NB4 (cell line): ENCODE results near the gene CD8B.

Source experiments
- DNase-seq: peaks from one replicate; pipeline ENCODE4 v3.0.0; 2010; ENCODE audit warnings: low read depth
- H3K4me3 ChIP-seq: one replicate; pipeline ENCODE4 v1.5.1; 2011; ENCODE audit warnings: mild to moderate bottlenecking, low read depth, low read length, moderate library complexity
- CTCF ChIP-seq: IDR thresholded peaks from one replicate; pipeline ENCODE4 v1.5.1; 2012; ENCODE audit warnings: low read depth, low read length
- MAX ChIP-seq: IDR thresholded peaks from 2 replicates; pipeline ENCODE4 v1.6.1; 2011; ENCODE audit warnings: low read depth, low read length
- MYC ChIP-seq: IDR thresholded peaks from 2 replicates; pipeline ENCODE4 v1.6.1; 2011; ENCODE audit warnings: low read depth, low read length
- POLR2A ChIP-seq: IDR thresholded peaks from 2 replicates; pipeline ENCODE4 v1.6.1; 2011; ENCODE audit warnings: mild to moderate bottlenecking; ENCODE audit not compliant: insufficient read length; ENCODE audit errors: extremely low read depth

Gene CD8B

GRCh38 chr2:86772611-86773010, 89.1 kb downstream of the CD8B start:
- no peak for DNase-seq
- no peak overlapping the region for H3K4me3 ChIP-seq
- TF ChIP-seq POLR2A (no peak), MAX (no peak), CTCF (no peak)

- DNase-seq: no peak
- H3K4me3 ChIP-seq: no peak overlapping the region
- TF ChIP-seq MAX (no peak), MYC (no peak), POLR2A (no peak), CTCF (no peak)
These were observed 90.8 kb downstream of the CD8B start for GRCh38 chr2:86770816-86771301.

GRCh38 chr2:86769838-86770237, 91.8 kb downstream of the CD8B start:
- no peak overlapping the region for H3K4me3 ChIP-seq
- TF ChIP-seq MAX (no peak), CTCF (no peak), POLR2A (no peak), MYC (no peak)
- no peak for DNase-seq

GRCh38 chr2:86768189-86768949, 93.3 kb downstream of the CD8B start:
- no peak for DNase-seq
- no peak overlapping the region for H3K4me3 ChIP-seq
- TF ChIP-seq CTCF: no peak
